Inflammatory macrophage treated with lipopolysaccharide for 1 hour (primary cell): ENCODE results near the gene VTI1A.
"Not testable (repeated sequence)": the region's sequence is repeated elsewhere in the genome, so short reads cannot be mapped to it uniquely, and the experiment has no call there.

Source experiments
- DNase-seq, 2 donors: peaks; one replicate each; pipeline ENCODE4 v3.0.0-alpha.2; 2020 to 2022

VTI1A gene

DNA sequence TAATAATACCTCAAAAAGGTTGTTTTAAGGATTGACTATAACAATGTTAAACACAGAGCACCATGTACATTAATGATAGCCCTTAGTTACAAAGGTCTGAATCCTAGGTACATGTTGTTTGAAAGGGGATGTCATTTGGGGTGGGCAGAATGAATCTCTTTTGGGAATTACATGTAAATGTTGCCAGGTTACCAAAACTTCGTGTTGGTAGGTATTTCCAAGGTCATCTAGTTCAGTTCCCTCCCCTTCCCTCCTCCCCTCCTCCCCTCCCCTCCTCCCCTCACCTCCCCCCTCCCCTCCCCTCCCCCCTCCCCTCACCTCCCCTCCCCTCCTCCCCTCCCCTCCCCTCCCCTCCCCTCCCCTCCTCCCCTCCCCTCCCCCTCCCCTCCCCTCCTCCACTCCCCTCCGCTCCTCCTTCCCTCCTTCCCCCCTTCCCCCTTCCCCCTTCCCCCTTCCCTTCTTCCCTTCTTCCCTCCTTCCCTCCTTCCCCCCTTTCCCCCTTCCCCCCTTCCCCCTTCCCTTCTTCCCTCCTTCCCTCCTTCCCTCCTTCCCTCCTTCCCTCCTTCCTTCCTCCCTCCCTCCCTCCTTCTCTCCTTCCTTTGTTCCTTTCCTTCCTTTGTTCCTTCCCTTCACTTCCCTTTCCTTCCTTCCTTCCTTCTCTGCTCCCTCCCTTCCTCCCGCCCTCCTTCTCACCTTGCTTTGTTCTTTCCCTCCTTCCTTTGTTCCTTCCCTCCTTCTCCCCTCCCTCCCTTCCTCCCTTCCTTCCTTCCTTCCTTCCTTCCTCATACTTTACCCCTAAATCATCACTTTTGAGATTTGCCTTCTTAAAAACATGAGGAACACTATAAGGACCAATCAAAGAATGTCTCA, 8.1 kb downstream of the VTI1A start:
- DNase-seq, result no peak

DNA sequence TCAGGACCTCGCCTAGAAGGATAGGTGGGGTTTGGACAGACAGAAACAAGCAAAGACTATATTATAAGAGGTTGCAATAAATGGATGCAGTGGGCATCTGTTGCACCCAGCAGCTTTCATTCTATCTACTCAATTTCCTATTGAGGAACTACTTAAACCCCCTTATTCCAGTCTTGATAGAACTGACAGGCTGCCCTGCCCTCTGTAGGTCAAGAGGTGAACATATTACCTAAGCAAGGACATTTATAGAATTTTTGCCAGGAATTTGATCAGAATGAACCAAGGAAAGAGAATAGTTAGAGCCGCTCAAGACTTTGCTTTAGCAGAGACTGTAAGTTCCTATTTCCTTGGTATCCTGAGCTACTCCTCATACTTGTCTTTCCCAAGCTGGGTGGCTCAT, 9.5 kb downstream of the VTI1A start:
- peak in 1 of 2 donors; percentile 12 for DNase-seq

GRCh38 chr10:112460366-112460765, 13.4 kb downstream of the VTI1A start:
- DNase-seq, result no peak

GRCh38 chr10:112461029-112461887, 14.2 kb downstream of the VTI1A start:
- DNase-seq, result peak; percentile 14 to 62

- DNase-seq, result not testable (repeated sequence)
These were observed 17.1 kb downstream of the VTI1A start for GRCh38 chr10:112464074-112464473.

DNA sequence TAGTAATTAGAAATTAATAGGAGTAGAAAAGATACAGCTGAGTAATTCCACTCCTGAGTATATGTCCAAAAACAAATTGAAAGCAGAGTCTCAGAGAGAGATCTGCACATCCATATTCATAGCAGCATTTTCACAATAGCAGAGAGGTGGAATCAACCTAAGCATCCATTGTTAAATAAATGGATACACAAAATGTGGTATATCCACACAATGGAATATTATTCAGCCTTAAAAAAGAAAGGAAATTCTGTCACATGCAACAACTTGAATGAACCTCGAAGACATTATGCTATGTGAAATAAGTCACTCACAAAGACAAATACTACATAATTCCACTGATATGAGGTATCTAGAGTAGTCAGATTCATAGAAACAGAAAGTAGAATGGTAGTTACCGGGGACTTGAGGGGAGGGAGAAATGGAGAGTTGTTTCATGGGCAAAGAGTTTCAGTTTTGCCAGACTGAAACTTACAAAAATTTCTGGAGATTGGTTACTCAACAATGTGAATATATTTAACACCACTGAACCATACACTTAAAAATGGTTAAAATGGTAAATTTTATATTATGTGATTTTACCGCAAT, 18.4 kb downstream of the VTI1A start:
- DNase-seq, result no peak

- no peak for DNase-seq
These were observed 19.8 kb downstream of the VTI1A start for GRCh38 chr10:112466802-112467201.

DNA sequence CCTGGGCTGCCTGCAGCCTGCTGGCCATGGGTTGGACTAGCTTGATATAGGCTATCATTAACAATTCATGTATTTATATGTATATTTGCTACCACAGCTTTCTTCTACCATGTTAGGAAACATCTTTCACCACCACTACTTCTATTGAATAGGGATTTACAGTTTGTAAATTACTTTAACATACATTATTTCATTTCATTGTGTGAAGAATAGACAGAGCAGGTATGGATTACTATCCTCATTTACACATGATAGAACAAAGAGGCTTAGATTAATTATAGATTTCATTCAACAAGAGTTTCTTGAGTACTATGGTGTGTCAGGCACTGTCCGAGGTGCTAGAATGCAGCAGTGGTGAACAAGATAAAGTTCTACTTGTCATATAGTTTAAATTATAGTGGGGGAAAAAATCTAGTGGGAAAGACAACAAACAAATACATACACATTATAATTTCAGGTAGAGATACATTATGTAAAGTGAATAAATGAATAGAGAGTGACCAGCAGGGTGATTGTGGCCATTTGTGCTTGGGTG, 20.6 kb downstream of the VTI1A start:
- DNase-seq, result no peak

- DNase-seq, result peak; percentile 44 to 52
These were observed 25.0 kb downstream of the VTI1A start for GRCh38 chr10:112471878-112472487.

DNA sequence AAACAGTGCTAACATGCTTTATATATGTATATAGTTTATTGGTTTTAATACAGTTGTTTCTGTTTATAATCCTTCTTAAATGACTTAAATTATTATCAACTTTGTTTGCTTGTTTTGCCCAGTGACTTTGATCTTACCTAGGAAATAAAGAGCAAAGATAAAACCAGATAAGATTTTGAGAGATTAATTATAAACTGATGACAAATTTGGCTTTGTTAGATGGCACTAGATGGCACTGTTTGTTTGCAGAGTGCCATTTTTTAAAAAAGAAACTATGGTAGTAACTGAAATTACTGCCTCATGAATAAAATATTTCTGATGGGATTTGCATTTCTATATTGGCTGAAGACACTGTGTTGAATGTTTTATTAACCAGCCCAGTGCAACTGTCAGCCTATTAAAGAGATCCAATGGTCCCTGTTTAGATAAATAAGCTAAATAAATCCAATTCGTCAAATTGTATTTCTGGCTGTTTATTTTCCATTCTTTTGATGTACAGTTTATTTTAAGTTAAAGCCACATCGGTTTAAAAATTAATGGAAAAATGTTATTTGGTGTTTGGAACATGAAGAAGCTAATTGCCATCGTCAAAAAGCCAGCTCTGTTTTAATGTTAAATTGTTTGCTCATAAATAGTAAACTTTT, 28.7 kb downstream of the VTI1A start:
- peak in 1 of 2 donors; percentile 6 for DNase-seq

- DNase-seq, result no peak
These were observed 34.6 kb downstream of the VTI1A start for GRCh38 chr10:112481602-112482001.

DNA sequence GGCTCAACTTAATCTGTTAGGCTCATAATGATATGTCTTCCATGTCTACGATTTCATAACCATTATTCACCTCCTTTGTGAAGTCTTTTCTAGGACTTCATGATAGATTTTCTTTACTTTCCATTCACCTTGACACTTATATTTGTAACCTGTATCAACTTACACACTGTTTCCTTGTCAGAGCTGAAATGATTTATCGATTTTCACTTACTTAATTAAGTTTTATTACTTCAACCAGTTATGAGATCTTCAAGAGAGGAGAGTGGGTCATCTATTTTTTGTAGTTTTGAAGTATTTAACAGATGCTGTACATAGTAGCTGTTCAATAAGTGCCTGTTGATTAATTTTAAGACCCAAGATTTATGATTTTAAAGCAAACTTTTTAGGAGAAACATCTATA, 37.4 kb downstream of the VTI1A start:
- DNase-seq, result no peak

DNA sequence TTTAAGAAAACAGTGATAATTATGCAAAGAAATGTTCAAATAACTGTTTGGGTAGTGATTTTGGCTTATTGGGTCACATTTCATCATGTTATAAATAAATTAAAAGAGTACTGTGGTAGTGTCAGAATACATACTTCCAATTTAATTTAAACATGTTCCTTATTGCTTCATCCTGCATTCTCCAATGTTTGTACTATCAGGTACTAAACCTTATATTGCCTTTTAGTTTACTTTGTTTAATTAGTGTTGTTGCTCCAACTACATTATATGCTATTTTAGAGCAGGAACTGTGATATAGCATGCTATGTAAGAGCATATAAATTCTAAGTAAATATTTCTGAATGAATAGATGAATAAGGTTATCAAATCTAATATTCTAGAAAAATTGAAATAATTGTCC, 40.9 kb downstream of the VTI1A start:
- no peak for DNase-seq

DNA sequence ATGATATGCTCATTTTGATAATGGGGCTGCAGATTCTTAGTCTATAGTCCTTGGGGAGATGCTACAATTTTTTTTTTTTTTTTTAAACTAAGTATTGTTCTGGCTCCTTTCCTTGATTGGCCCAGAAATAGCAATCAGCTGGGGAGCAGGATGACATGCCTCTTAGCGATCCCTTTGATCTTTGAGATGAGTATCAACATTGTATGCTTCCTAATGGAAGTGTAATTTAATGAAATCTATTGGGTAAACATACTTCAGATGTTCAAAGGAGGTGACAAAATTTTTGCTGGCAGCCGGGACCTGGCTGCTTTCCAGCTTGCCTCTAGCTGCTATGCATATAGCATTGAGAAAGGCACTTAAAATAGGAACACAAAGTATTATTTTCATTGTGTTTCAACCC, 43.5 kb downstream of the VTI1A start:
- no peak for DNase-seq

DNA sequence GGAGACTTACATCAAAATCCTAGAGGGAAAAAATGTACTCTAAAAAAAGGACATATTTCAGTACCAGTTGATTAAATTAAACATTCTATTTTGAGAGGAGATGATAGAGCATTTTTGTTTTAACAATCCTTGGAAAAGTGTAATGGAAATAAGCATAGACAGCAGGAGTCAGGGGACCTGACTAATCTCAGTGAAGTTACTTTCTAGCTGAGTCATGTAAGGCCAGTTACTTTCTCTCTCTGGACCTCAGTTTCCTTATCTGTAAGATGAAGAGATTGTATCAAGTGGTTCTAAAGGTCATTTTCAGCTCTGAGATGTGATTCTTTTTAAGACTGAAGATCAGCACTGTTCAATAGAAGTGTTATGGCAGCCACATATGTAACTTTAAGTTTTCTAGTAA, 44.1 kb downstream of the VTI1A start:
- no peak for DNase-seq

GRCh38 chr10:112492736-112493135, 45.7 kb downstream of the VTI1A start:
- no peak for DNase-seq

GRCh38 chr10:112497347-112497950, 50.4 kb downstream of the VTI1A start:
- no peak for DNase-seq

- no peak for DNase-seq
These were observed 51.8 kb downstream of the VTI1A start for GRCh38 chr10:112498806-112499205.

GRCh38 chr10:112499985-112500384, 53.0 kb downstream of the VTI1A start:
- DNase-seq, result not testable (repeated sequence)

DNA sequence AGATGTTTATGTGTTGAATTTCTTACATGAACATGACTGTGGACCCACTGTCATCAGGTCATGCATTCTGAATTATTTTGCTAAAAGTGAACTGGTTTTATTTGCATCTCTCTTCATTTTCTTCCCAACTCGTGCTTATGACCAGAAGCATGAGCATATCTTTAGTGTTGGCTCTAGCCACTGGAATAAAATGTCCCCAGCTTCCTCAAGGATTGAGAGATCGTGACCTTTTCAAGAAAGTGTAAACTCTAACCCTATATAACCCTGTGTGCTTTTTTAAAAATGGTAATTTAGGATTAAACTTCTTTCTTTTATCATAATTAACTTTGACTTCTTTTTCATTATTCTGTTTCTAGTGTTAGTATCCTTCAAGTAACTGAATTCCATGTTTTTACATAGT, 55.5 kb downstream of the VTI1A start:
- DNase-seq, result no peak

- DNase-seq, result no peak
These were observed 56.6 kb downstream of the VTI1A start for GRCh38 chr10:112503643-112504042.

GRCh38 chr10:112507046-112507445, 60.0 kb downstream of the VTI1A start:
- no peak for DNase-seq
